Heart left ventricle (tissue), 16 donors: ENCODE results near the gene TMEM72. TPM values are rescaled to one million over a fixed set of nuclear protein-coding genes. Genes with fewer than 3 reads are reported as not detected.
A peak's percentile ranks its signal among the peaks of the same experiment; 100 is the strongest.

Experiments used
- ATAC-seq, 4 donors: fragments of 200-7000 bp; cut with Tn5 transposase; one replicate each; pipeline ENCODE4 v1.9.1; 2020 to 2022; ENCODE audit warnings: moderate library complexity in 4 of 4, mild to moderate bottlenecking in 3 of 4, moderate number of reproducible peaks in 1 of 4
- DNase-seq, 5 donors: peaks; one replicate each; pipeline ENCODE4 v3.0.0-alpha.2; 2020
- H3K27ac ChIP-seq, 12 donors: fragments of 200-600 bp; sonication (generic) in 4 of 12; one replicate each; pipeline versions ENCODE4 v1.5.0 to v1.8.0; 2016 to 2022; ENCODE audit warnings: mild to moderate bottlenecking in 2 of 12
- H3K27me3 ChIP-seq, 9 donors: fragments of 200-600 bp; sonication (generic) in 2 of 9; one replicate each; pipeline versions ENCODE4 v1.5.1 to v1.8.0; 2016 to 2022; ENCODE audit warnings: mild to moderate bottlenecking in 3 of 9
- H3K36me3 ChIP-seq, 9 donors: fragments of 200-600 bp; sonication (generic) in 2 of 9; one replicate each; pipeline versions ENCODE4 v1.5.0 to v1.8.0; 2018 to 2022; ENCODE audit warnings: mild to moderate bottlenecking in 2 of 9
- H3K4me1 ChIP-seq, 12 donors: fragments of 200-600 bp; sonication (generic) in 4 of 12; one replicate each; pipeline versions ENCODE4 v1.5.0 to v1.8.0; 2016 to 2022; ENCODE audit warnings: mild to moderate bottlenecking in 3 of 12
- H3K4me3 ChIP-seq, 12 donors: fragments of 200-600 bp; sonication (generic) in 4 of 12; one replicate each; pipeline versions ENCODE4 v1.5.0 to v1.8.0; 2017 to 2022; ENCODE audit warnings: mild to moderate bottlenecking in 9 of 12, moderate library complexity in 4 of 12
- H3K9me3 ChIP-seq, 12 donors: fragments of 200-600 bp; sonication (generic) in 4 of 12; one replicate each; pipeline versions ENCODE4 v1.5.0 to v1.8.0; 2016 to 2022; ENCODE audit warnings: mild to moderate bottlenecking in 1 of 12
- POLR2A ChIP-seq, 2 donors: fragments of 450-650 bp; IDR thresholded peaks; one replicate each; pipeline ENCODE4 v1.6.1; 2017; ENCODE audit warnings: antibody characterized with exemption in 2 of 2, mild to moderate bottlenecking in 2 of 2, moderate library complexity in 2 of 2
- WGBS, 4 donors: extraction: QIAGEN DNeasy Blood & Tissue Kit in 2 of 4; methylation state at CpG; one replicate each; pipeline versions ENCODE4 v1.1.5 to v1.1.7; 2013 to 2018; 5-methylcytosine and 5-hydroxymethylcytosine counted together
- intact Hi-C, 10 donors: fragments of 100-400 bp; cut with DNase I; formaldehyde crosslinking; loops; one replicate each; pipeline versions ENCODE4 v1.11.1 to v1.14.2; 2022
- polyA plus RNA-seq, 2 donors: library from polyadenylated mRNA; stranded (reverse); fragments of 200-250 nt; gene quantifications; one replicate each; pipeline ENCODE4 v1.2.3, GENCODE V29; 2013
- total RNA-seq, 9 donors: library from RNA; depleted of rRNA in 2 of 9; stranded (reverse); fragments of >200 nt in 2 of 9; fragmentation: NEBNext Ultra II Directional in 3 of 9; extraction: Animal tissue kit (Norgen Biotek cat#: 25700) in 3 of 9; gene quantifications; one replicate each; pipeline versions ENCODE4 v1.1.0 to v1.2.4, GENCODE V29; 2016 to 2023
- TF ChIP-seq, protein P1 (sequence below), 12 donors: fragments of 200-600 bp; sonication (generic) in 4 of 12; IDR thresholded peaks; one replicate each; pipeline versions ENCODE4 v1.5.0 to v1.8.0; 2018 to 2022; ENCODE audit warnings: antibody characterized with exemption in 12 of 12, mild to moderate bottlenecking in 5 of 12
- donor health status: ischemic (EF 13 %, LVEDD 7.1; RV severe dilation, severe dysfunction).
- donor health status: healthy with polysubstance abuse.
- donor health status: DM: no; HTN: yes; CAD: no.
- donor health status: DM: no; HTN: no; CAD: no.
- donor health status: ischemic (EF 25% LVEDD 6.9; RV normal size, moderate dysfunction).
- donor health status: ischemic (EF 25% LVEDD 5.7; RV mildly dilated, moderate dysfunction).
- donor health status: healthy.
- donor health status: DM: yes; HTN: yes; CAD: no.
- donor health status: ischemic (EF 35%, LVEDD 5.7; RV mildly dilated, moderate dysfunction).
- donor health status: nonischemic (EF 11% LVEDD 7.7; RV severe dilation, severe dysfunction).
- donor health status: DM: yes; HTN: yes; CAD: no.
- donor health status: PGD.
- donor health status: ischemic (EF 29% LVEDD 5.4; RV normal size, mild dysfunction).
- donor health status: nonischemic (EF 23%, LVEDD 6.1; RV moderate dilation, normal function).

TMEM72 gene
- total and polyA plus RNA-seq, 11 donors, result 0.15 to 0.27 TPM; not detected in 9

DNA sequence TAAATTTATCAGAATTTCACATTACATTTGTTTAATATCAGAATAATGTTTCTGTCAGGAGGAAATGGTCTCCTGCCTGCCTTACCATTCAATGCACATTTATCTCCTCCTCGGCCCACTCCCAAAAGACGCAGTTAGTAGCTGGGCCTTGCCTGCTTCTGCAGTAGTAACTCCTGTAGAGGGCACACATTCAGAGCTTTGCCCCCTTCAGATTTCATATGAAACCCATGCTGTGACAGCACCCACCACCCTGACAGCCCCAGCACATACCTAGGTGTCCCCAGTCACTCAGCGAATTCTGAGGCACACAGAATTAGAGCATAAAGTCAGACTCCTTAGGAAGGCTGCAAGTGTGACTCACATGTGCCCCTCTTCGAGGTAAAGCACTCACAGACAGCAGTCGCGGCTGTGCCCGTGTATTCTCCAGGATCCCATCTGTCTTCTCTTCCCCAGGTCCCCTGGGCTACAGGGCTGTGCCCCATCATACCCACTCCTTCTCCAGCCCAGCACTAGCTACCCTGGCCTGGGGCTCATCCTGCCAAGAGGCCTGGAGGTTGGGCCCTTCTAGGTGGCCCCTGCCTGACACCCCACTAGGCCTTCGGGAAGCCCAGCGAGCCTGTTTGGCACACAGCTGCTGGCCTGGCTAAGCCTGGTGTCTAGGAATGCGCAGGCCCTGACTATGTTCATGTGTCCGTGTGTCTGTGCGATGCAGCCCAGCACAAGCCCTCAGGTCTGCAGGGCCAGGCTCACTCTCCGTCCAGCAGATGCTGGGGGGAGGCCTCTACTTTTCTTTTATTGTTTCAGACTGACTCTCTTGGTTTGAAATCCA, 72.1 kb downstream of the TMEM72 start:
- Histone ChIP-seq H3K9me3 (no peaks in the 10 kb centered on the region), H3K4me3 (no peak overlapping the region), H3K27me3 (no peaks in the 10 kb centered on the region), H3K36me3 (peaks cover 0 to 73% (median 38%) of the 10 kb centered on the region in 9 donors), H3K4me1 (peaks cover 12 to 93% (median 80%) of the 10 kb centered on the region in 12 donors), H3K27ac (peak overlapping the region in 11 of 12 donors; percentile 63 to 97 (median 88))
- intact Hi-C loops, result no loop called here
- DNase-seq, result peak in 2 of 5 donors; percentile 16 to 31
- TF ChIP-seq, protein P1, sequence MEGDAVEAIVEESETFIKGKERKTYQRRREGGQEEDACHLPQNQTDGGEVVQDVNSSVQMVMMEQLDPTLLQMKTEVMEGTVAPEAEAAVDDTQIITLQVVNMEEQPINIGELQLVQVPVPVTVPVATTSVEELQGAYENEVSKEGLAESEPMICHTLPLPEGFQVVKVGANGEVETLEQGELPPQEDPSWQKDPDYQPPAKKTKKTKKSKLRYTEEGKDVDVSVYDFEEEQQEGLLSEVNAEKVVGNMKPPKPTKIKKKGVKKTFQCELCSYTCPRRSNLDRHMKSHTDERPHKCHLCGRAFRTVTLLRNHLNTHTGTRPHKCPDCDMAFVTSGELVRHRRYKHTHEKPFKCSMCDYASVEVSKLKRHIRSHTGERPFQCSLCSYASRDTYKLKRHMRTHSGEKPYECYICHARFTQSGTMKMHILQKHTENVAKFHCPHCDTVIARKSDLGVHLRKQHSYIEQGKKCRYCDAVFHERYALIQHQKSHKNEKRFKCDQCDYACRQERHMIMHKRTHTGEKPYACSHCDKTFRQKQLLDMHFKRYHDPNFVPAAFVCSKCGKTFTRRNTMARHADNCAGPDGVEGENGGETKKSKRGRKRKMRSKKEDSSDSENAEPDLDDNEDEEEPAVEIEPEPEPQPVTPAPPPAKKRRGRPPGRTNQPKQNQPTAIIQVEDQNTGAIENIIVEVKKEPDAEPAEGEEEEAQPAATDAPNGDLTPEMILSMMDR (IDR thresholded peaks at IDR 0.05), result no peak
- no peak for TF ChIP-seq POLR2A (IDR thresholded peaks at IDR 0.05)
- ATAC-seq, result no peak
- 81 to 83% (median 82%) methylated on average over 11 to 13 of the region's 13 CpGs for whole genome bisulfite sequencing, 4 donors

DNA sequence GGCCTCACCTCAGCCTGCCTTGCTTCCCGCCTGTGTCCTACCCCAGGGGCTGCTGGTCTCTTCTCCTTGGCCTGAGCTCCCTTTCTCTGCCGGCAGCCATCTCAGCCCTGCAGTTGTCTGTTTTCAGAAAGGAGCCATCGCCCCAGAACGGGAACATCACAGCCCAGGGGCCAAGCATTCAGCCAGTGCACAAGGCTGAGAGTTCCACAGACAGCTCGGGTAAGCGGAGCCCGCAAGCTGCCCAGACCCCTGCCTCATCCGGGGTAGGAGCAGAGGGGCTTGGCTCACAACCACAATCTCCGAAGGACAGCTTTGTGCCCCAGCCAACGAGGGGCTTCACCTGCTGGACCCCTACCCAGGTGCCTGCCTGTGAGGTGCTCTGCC, 72.8 kb downstream of the TMEM72 start:
- H3K27me3 ChIP-seq, result no peaks in the 10 kb centered on the region
- DNase-seq (peak in 1 of 5 donors; percentile 18), ATAC-seq (no peak)
- TF ChIP-seq POLR2A (IDR thresholded peaks at IDR 0.05), result no peak
- TF ChIP-seq, protein P1 (IDR thresholded peaks at IDR 0.05), result no peak
- peak overlapping the region in 10 of 12 donors; percentile 63 to 97 (median 80) for H3K27ac ChIP-seq
- no peak overlapping the region for H3K4me3 ChIP-seq
- intact Hi-C loops, result no loop called here
- H3K36me3 ChIP-seq, result peaks cover 0 to 79% (median 44%) of the 10 kb centered on the region in 9 donors
- no peaks in the 10 kb centered on the region for H3K9me3 ChIP-seq
- 81 to 94% (median 91%) methylated on average over 8 to 10 of the region's 10 CpGs for WGBS, 4 donors
- peaks cover 12 to 88% (median 79%) of the 10 kb centered on the region in 12 donors for H3K4me1 ChIP-seq

DNA sequence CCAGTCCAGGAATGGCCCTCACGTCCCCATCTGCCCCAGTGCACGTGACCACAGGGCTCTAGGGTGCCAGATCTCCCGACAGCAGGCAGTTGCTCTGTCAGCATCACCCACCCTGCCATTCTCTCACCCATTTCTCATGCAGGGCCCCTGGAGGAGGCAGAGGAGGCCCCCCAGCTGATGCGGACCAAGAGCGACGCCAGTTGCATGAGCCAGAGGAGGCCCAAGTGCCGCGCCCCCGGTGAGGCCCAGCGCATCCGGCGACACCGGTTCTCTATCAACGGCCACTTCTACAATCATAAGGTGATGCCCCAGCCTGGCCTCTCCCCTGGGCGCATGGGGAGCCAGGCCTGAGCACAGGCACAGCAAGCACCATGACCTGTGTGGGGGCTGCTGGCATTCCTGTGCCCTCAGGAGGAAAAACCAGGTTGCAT, 73.5 kb downstream of the TMEM72 start:
- no peak for ATAC-seq
- DNase-seq, result peak in 1 of 5 donors; percentile 38
- Histone ChIP-seq H3K9me3 (no peaks in the 10 kb centered on the region), H3K4me1 (peaks cover 6 to 87% (median 72%) of the 10 kb centered on the region in 12 donors), H3K27me3 (no peaks in the 10 kb centered on the region), H3K4me3 (no peak overlapping the region), H3K27ac (peak overlapping the region; percentile 17 to 97 (median 80)), H3K36me3 (peaks cover 0 to 87% (median 52%) of the 10 kb centered on the region in 9 donors)
- TF ChIP-seq POLR2A (IDR thresholded peaks at IDR 0.05), result no peak
- TF ChIP-seq, protein P1 (IDR thresholded peaks at IDR 0.05), result no peak
- WGBS, 4 donors, result 49 to 90% (median 62%) methylated on average over 6 to 15 of the region's 15 CpGs
- intact Hi-C loops, result no loop called here

DNA sequence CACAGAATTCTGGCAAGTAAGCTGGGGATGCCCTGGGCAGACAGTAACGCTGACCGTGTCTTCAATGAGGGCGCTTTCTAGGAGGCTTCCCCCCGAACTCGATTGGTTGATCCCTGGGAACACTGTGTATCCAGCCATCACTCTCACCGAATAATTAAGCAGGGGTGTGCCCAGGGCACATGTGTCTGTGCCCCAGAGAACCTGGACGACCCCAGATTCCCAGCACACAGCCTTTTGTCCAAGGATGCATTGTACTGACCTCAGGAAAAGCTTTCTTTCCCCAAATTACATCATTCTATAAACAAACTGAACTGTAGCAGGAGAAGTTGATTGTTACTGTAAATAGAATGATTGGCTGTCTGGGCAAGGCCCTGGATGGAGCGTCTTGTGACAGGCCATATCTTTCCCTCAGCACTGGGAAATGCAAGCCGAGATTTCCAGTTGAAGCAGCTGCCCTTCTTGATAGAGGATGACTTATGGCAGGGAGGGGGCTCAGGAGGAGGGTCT, 74.1 kb downstream of the TMEM72 start:
- H3K9me3 ChIP-seq, result no peaks in the 10 kb centered on the region
- peak overlapping the region; percentile 17 to 97 (median 80) for H3K27ac ChIP-seq
- intact Hi-C loops, result no loop called here
- no peak overlapping the region for H3K4me3 ChIP-seq
- peak in 3 of 4 donors; percentile 3 to 41 (median 8) for ATAC-seq
- peak in 1 of 5 donors; percentile 27 for DNase-seq
- no peaks in the 10 kb centered on the region for H3K27me3 ChIP-seq
- WGBS, 4 donors, result 24 to 41% (median 33%) methylated on average over 4 to 9 of the region's 9 CpGs
- TF ChIP-seq, protein P1 (IDR thresholded peaks at IDR 0.05), result no peak
- TF ChIP-seq POLR2A (IDR thresholded peaks at IDR 0.05), result no peak
- H3K36me3 ChIP-seq, result peaks cover 0 to 87% (median 58%) of the 10 kb centered on the region in 9 donors
- peaks cover 6 to 87% (median 72%) of the 10 kb centered on the region in 12 donors for H3K4me1 ChIP-seq
